Ovary (tissue), 9 donors: ENCODE measurements around the gene GRM5. TPM values are rescaled to one million over a fixed set of nuclear protein-coding genes. Genes with fewer than 3 reads are reported as not detected.

Source experiments
- DNase-seq, 5 donors: peaks; one replicate each; pipeline ENCODE4 v3.0.0-alpha.2; 2019 to 2020
- H3K27ac ChIP-seq, 2 donors: fragments of 200-600 bp; one replicate each; pipeline versions ENCODE4 v1.5.1 to v1.8.0; 2019 to 2022
- H3K27me3 ChIP-seq: fragments of 200-600 bp; one replicate; pipeline ENCODE4 v1.8.0; 2022
- H3K36me3 ChIP-seq: fragments of 200-600 bp; sonication (generic); one replicate; pipeline ENCODE4 v1.5.1; 2019
- H3K4me1 ChIP-seq: one replicate; pipeline ENCODE4 v1.8.1; 2013; ENCODE audit warnings: mild to moderate bottlenecking, moderate library complexity; ENCODE audit not compliant: insufficient read depth
- H3K4me3 ChIP-seq: fragments of 200-600 bp; sonication (generic); one replicate; pipeline ENCODE4 v1.5.1; 2017
- H3K9me3 ChIP-seq, 2 donors: fragments of 200-600 bp in 1 of 2; sonication (generic) in 1 of 2; one replicate each; pipeline versions ENCODE4 v1.5.1 to v1.8.1; 2013 to 2019; ENCODE audit warnings: mild to moderate bottlenecking in 1 of 2, moderate library complexity in 1 of 2
- EP300 ChIP-seq: sonication (generic); formaldehyde crosslinking; IDR thresholded peaks from one replicate; pipeline ENCODE4 v1.6.1; 2017; ENCODE audit warnings: antibody characterized with exemption
- POLR2A ChIP-seq: fragments of 450-650 bp; IDR thresholded peaks from one replicate; pipeline ENCODE4 v1.6.1; 2017; ENCODE audit warnings: antibody characterized with exemption, mild to moderate bottlenecking, moderate library complexity
- WGBS, 3 donors: extraction: QIAGEN DNeasy Blood & Tissue Kit in 1 of 3; methylation state at CpG; one replicate each; pipeline versions ENCODE4 v1.1.5 to v1.1.7; 2013 to 2017; 5-methylcytosine and 5-hydroxymethylcytosine counted together
- intact Hi-C, 4 donors: fragments of 100-400 bp; cut with DNase I; formaldehyde crosslinking; loops; one replicate each; pipeline versions ENCODE4 v1.11.0 to v1.15.1; 2022 to 2023
- polyA plus RNA-seq, 2 donors: library from polyadenylated mRNA; stranded (reverse); fragments of 200-250 nt in 1 of 2; fragments of 350-450 nt in 1 of 2; fragmentation: Illumina TruSeq in 1 of 2; extraction: RNeasy Lipid Tissue Mini Kit (QIAGEN cat#74804) in 1 of 2; gene quantifications; one replicate each; pipeline ENCODE4 v1.2.3, GENCODE V29; 2013 to 2014
- total RNA-seq, 7 donors: library from RNA; depleted of rRNA in 2 of 7; stranded (reverse); fragments of >200 nt in 2 of 7; fragmentation: NEBNext Ultra II Directional in 3 of 7; extraction: Animal tissue kit (Norgen Biotek cat#: 25700) in 3 of 7; gene quantifications; one replicate each; pipeline versions ENCODE4 v1.1.0 to v1.2.4, GENCODE V29; 2016 to 2023
- TF ChIP-seq, protein P1 (sequence below), 3 donors: fragments of 450-650 bp in 2 of 3; fragments of 200-600 bp in 1 of 3; IDR thresholded peaks; one replicate each; pipeline versions ENCODE4 v1.5.1 to v1.8.0; 2016 to 2022; ENCODE audit warnings: antibody characterized with exemption in 3 of 3, mild to moderate bottlenecking in 1 of 3
- donor health status: DM: no; HTN: no; CAD: no; lungs with moderate emphysema.
- donor health status: DM: no; HTN: no; CAD: no.
- donor health status: Bipolar disorder and iron deficiency.
- donor health status: DM: yes; HTN: yes; CAD: no.
- donor health status: DM: no; HTN: no; CAD: no.
- donor health status: DM: yes; HTN: yes; CAD: no.

The GRM5 gene
- total and polyA plus RNA-seq, 9 donors = under 0.01 to 0.03 TPM; not detected in 7

DNA sequence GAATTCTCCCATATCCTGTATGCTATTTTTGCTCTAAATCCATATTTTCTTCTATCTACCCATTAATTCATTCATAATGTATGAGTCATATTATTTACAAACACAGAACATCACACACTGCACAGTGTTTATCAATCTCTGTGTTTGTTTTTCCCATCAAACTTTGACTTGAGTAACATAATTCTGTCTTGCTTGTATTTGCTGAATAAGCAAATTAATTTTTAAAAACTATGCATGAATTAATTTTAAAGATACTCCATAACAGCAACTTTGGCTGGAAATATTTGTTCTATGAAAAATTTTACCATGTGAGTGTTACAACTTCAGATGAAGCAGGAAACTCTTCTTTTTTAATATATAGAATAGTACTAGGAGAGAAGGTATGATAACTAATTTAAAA lies 275.6 kb downstream of the GRM5 start:
- Histone ChIP-seq H3K4me1 (no peaks in the 10 kb centered on the region), H3K36me3 (no peaks in the 10 kb centered on the region), H3K9me3 (no peaks in the 10 kb centered on the region), H3K4me3 (no peak overlapping the region), H3K27me3 (no peaks in the 10 kb centered on the region), H3K27ac (no peak overlapping the region)
- no peak for TF ChIP-seq POLR2A
- TF ChIP-seq, protein P1, sequence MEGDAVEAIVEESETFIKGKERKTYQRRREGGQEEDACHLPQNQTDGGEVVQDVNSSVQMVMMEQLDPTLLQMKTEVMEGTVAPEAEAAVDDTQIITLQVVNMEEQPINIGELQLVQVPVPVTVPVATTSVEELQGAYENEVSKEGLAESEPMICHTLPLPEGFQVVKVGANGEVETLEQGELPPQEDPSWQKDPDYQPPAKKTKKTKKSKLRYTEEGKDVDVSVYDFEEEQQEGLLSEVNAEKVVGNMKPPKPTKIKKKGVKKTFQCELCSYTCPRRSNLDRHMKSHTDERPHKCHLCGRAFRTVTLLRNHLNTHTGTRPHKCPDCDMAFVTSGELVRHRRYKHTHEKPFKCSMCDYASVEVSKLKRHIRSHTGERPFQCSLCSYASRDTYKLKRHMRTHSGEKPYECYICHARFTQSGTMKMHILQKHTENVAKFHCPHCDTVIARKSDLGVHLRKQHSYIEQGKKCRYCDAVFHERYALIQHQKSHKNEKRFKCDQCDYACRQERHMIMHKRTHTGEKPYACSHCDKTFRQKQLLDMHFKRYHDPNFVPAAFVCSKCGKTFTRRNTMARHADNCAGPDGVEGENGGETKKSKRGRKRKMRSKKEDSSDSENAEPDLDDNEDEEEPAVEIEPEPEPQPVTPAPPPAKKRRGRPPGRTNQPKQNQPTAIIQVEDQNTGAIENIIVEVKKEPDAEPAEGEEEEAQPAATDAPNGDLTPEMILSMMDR (IDR thresholded peaks at IDR 0.05) = no peak
- TF ChIP-seq EP300 = no peak
- intact Hi-C loops = no loop called here
- no peak for DNase-seq

DNA sequence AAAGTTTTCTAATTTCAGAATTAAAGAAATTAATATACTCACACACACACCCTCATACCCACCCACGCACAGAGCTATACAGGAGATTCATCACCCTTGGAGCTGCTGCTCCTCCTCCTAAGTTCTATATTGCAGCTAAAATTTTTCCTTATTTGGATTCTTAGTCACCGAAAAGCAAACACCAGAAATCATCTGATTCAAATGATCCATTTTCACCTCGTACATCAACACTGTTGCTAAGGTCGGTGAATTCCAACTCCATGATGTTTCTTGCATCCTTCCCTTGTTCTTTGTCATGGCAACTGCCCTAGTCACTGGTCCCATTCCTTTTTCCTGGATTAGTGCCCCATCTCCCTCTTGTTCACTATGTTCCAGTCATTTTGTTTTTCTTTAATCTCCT lies 286.2 kb downstream of the GRM5 start:
- H3K9me3 ChIP-seq = no peaks in the 10 kb centered on the region
- intact Hi-C loops = no loop called here
- no peak overlapping the region for H3K27ac ChIP-seq
- H3K36me3 ChIP-seq = no peaks in the 10 kb centered on the region
- TF ChIP-seq, protein P1 (IDR thresholded peaks at IDR 0.05) = no peak
- TF ChIP-seq EP300 = no peak
- TF ChIP-seq POLR2A = no peak
- no peak for DNase-seq
- H3K4me1 ChIP-seq = no peaks in the 10 kb centered on the region
- 76 to 78% (median 76%) methylated on average over 4 of the region's 4 CpGs for WGBS, 3 donors
- H3K4me3 ChIP-seq = no peak overlapping the region
- no peaks in the 10 kb centered on the region for H3K27me3 ChIP-seq

DNA sequence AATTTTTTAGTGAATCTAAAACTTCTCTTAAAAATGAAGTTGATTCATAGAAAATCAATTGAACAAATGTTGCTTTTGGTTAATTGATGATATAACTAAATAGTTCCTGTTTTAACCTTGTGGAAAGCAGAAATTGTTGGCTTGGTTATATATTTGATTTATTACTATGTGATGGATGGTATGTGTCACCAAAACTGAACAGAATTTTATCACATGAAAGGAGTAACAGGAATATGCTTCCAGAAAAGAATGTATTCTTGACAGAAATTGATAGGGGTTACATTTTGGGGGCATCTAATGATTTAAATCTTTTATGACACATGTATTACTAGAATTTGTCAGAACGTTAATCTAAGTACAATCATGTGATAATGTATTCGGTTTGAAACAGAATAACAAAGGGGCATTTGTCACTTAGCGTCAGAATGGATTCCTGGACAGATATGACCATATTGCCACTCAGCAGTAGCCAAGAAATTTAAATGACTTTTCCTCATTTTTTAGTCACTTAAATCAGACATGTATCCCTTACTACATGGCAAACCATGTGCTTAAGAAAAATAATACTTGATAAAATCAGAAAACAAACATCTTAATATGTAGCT lies 295.2 kb downstream of the GRM5 start:
- H3K9me3 ChIP-seq = no peaks in the 10 kb centered on the region
- H3K27ac ChIP-seq = no peak overlapping the region
- H3K4me1 ChIP-seq = no peaks in the 10 kb centered on the region
- TF ChIP-seq EP300 (no peak), POLR2A (no peak)
- TF ChIP-seq, protein P1 (IDR thresholded peaks at IDR 0.05) = no peak
- H3K36me3 ChIP-seq = no peaks in the 10 kb centered on the region
- intact Hi-C loops = no loop called here
- WGBS, 3 donors = 34 to 45% (median 42%) methylated on average over 3 of the region's 3 CpGs
- no peaks in the 10 kb centered on the region for H3K27me3 ChIP-seq
- DNase-seq = no peak
- no peak overlapping the region for H3K4me3 ChIP-seq

DNA sequence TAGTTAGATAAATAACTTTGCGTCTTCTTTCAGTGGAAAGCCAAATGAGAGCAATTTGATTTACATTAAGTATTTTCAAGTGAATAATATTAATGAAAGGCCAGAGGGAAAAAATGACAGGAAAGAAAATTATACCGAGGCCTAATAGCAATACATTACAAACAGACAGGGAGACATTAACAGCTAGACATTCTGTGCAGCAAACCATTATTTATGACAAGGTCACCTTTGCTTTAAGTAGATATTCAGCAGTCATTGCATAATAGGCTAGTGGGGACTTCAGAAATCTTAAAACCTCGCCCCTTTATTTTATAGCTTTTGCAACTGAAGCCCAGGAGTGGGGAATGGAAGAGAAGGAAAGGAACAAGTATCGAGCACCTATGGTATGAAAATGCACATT lies 321.6 kb downstream of the GRM5 start:
- H3K36me3 ChIP-seq = no peaks in the 10 kb centered on the region
- DNase-seq = no peak
- intact Hi-C loops = no loop called here
- H3K27ac ChIP-seq = no peak overlapping the region
- WGBS, 3 donors = 91 to 94% (median 91%) methylated on average over 4 of the region's 4 CpGs
- no peaks in the 10 kb centered on the region for H3K27me3 ChIP-seq
- H3K4me1 ChIP-seq = no peaks in the 10 kb centered on the region
- TF ChIP-seq EP300 (no peak), POLR2A (no peak)
- TF ChIP-seq, protein P1 (IDR thresholded peaks at IDR 0.05) = no peak
- no peaks in the 10 kb centered on the region for H3K9me3 ChIP-seq
- no peak overlapping the region for H3K4me3 ChIP-seq
